Mucosa of descending colon (tissue), 3 donors: ENCODE data around the gene LMF1. TPM values are rescaled to one million over a fixed set of nuclear protein-coding genes. Genes with fewer than 3 reads are reported as not detected.
A peak's percentile ranks its signal among the peaks of the same experiment; 100 is the strongest.

Experiments used
- ATAC-seq: fragments of 200-7000 bp; cut with Tn5 transposase; one replicate; pipeline ENCODE4 v1.9.1; 2020; ENCODE audit warnings: mild to moderate bottlenecking, moderate library complexity
- DNase-seq, 3 donors: peaks; one replicate each; pipeline ENCODE4 v3.0.0-alpha.2; 2020
- H3K36me3 ChIP-seq: fragments of 200-600 bp; one replicate; pipeline ENCODE4 v1.8.0; 2021; ENCODE audit warnings: low read depth, mild to moderate bottlenecking
- H3K4me1 ChIP-seq: fragments of 200-600 bp; one replicate; pipeline ENCODE4 v1.8.0; 2021; ENCODE audit warnings: low read depth, mild to moderate bottlenecking
- H3K4me3 ChIP-seq: fragments of 200-600 bp; one replicate; pipeline ENCODE4 v1.8.0; 2021; ENCODE audit warnings: mild to moderate bottlenecking
- H3K9me3 ChIP-seq: fragments of 200-600 bp; one replicate; pipeline ENCODE4 v1.8.0; 2021; ENCODE audit warnings: mild to moderate bottlenecking
- intact Hi-C, 2 donors: fragments of 100-400 bp; cut with DNase I in 1 of 2; cut with micrococcal nuclease in 1 of 2; formaldehyde crosslinking; loops; one replicate each; pipeline versions ENCODE4 v1.11.0 to v1.11.1; 2022; cut with DNase I, micrococcal nuclease
- total RNA-seq, 3 donors: library from RNA; stranded (reverse); fragmentation: NEBNext Ultra II Directional in 2 of 3; extraction: Animal tissue kit (Norgen Biotek cat#: 25700) in 2 of 3; gene quantifications; one replicate each; pipeline versions ENCODE4 v1.2.1 to v1.2.4, GENCODE V29; 2021 to 2023
- TF ChIP-seq, protein P1 (sequence below): fragments of 200-600 bp; IDR thresholded peaks from one replicate; pipeline ENCODE4 v1.8.0; 2022; ENCODE audit warnings: antibody characterized with exemption, mild to moderate bottlenecking
- donor health status: DM: no; HTN: no; CAD: no; lungs with moderate emphysema.
- donor health status: DM: no; HTN: no; CAD: no.
- donor health status: DM: no; HTN: yes; CAD: no.

The LMF1 gene
- total RNA-seq, 3 donors from 2014 or later, result 16.4 to 26.5 (median 25.1) TPM

GRCh38 chr16:836221-836620 lies 134.6 kb downstream of the LMF1 start:
- no peak for DNase-seq
- intact Hi-C loops, result no loop called here

GRCh38 chr16:835373-835772 lies 135.4 kb downstream of the LMF1 start:
- intact Hi-C loops, result no loop called here
- Histone ChIP-seq H3K36me3 (no peaks in the 10 kb centered on the region), H3K4me3 (no peak overlapping the region), H3K4me1 (peaks cover 10% of the 10 kb centered on the region), H3K9me3 (peaks cover 19% of the 10 kb centered on the region)
- DNase-seq (no peak), ATAC-seq (no peak)
- TF ChIP-seq, protein P1, sequence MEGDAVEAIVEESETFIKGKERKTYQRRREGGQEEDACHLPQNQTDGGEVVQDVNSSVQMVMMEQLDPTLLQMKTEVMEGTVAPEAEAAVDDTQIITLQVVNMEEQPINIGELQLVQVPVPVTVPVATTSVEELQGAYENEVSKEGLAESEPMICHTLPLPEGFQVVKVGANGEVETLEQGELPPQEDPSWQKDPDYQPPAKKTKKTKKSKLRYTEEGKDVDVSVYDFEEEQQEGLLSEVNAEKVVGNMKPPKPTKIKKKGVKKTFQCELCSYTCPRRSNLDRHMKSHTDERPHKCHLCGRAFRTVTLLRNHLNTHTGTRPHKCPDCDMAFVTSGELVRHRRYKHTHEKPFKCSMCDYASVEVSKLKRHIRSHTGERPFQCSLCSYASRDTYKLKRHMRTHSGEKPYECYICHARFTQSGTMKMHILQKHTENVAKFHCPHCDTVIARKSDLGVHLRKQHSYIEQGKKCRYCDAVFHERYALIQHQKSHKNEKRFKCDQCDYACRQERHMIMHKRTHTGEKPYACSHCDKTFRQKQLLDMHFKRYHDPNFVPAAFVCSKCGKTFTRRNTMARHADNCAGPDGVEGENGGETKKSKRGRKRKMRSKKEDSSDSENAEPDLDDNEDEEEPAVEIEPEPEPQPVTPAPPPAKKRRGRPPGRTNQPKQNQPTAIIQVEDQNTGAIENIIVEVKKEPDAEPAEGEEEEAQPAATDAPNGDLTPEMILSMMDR, result no peak

More at GRCh38 chr16:836221-836620, 134.6 kb downstream of the LMF1 start:
- peaks cover 10% of the 10 kb centered on the region for H3K4me1 ChIP-seq
- TF ChIP-seq, protein P1, result no peak
- ATAC-seq, result no peak
- H3K4me3 ChIP-seq, result no peak overlapping the region
- peaks cover 19% of the 10 kb centered on the region for H3K9me3 ChIP-seq
- no peaks in the 10 kb centered on the region for H3K36me3 ChIP-seq

- TF ChIP-seq, protein P1, result no peak
- no peak overlapping the region for H3K4me3 ChIP-seq
- H3K4me1 ChIP-seq, result peaks cover 10% of the 10 kb centered on the region
- intact Hi-C loops, result no loop called here
- H3K9me3 ChIP-seq, result peaks cover 19% of the 10 kb centered on the region
- H3K36me3 ChIP-seq, result no peaks in the 10 kb centered on the region
- DNase-seq, result no peak
- ATAC-seq, result no peak
Measured at GRCh38 chr16:833411-833810, 137.4 kb downstream of the LMF1 start.

GRCh38 chr16:832652-833336 lies 138.0 kb downstream of the LMF1 start:
- intact Hi-C loops, result no loop called here
- TF ChIP-seq, protein P1, result no peak
- Histone ChIP-seq H3K36me3 (no peaks in the 10 kb centered on the region), H3K9me3 (peaks cover 19% of the 10 kb centered on the region), H3K4me1 (peaks cover 10% of the 10 kb centered on the region), H3K4me3 (no peak overlapping the region)
- ATAC-seq (peak; percentile 84), DNase-seq (peak in 2 of 3 donors; percentile 52 to 66)

DNA sequence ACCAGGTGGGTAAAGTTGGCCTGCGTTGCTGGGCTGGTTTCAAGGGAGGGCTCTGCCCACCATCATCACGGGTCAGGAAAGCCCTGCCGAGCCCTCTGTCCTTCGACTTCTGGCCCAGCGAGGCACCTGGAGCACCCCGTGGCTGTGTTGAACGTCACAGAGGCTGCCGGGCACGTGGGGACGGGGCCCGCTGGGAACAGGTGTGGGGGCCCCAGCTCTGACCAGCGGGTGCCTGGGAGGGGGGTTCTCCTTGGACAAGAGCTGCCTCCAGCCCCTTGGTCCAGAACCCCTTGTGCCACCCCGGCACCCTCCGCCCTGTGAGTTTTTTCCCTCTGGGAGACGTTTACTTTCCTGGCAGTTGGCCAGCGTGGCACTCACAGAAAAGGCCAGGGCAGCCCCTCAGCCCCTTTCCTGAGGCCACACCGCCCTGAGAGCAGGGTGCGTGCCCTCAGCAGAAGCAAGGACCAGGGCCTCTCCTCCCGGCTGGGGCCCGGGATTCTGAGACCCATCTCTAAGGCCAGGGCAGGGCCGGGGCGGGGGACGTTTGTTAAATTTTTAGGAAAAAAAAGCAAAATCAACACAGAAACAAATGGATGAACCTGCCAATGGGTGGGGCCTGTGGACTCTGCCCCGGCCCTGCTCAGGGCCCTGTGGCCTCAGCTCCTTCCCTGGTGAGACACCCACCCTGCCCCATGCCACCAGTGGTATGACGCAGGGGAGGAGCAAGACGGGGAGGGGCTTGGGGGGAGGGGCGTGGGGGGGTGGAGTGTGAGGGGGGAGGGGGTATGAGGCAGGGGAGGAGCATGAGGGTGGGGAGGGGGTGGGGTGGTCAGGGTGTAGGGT lies 139.0 kb downstream of the LMF1 start:
- peak in 1 of 3 donors; percentile 14 for DNase-seq
- peak; percentile 61 for ATAC-seq
- TF ChIP-seq, protein P1, result no peak
- peaks cover 11% of the 10 kb centered on the region for H3K9me3 ChIP-seq
- H3K4me3 ChIP-seq, result no peak overlapping the region
- intact Hi-C loops, result no loop called here
- H3K36me3 ChIP-seq, result no peaks in the 10 kb centered on the region
- peaks cover 10% of the 10 kb centered on the region for H3K4me1 ChIP-seq
